Endothelial cell of hepatic sinusoid (primary cell): ENCODE data around the gene ATP5F1E.
"Not testable (repeated sequence)": the region's sequence is repeated elsewhere in the genome, so short reads cannot be mapped to it uniquely, and the experiment has no call there.

Experiments used
- in situ Hi-C: cut with HindIII; loops from 2 replicates; pipeline ENCODE4 v1.10.0; 2017; ENCODE audit warnings: low sequenced_read_pairs

Gene ATP5F1E

DNA sequence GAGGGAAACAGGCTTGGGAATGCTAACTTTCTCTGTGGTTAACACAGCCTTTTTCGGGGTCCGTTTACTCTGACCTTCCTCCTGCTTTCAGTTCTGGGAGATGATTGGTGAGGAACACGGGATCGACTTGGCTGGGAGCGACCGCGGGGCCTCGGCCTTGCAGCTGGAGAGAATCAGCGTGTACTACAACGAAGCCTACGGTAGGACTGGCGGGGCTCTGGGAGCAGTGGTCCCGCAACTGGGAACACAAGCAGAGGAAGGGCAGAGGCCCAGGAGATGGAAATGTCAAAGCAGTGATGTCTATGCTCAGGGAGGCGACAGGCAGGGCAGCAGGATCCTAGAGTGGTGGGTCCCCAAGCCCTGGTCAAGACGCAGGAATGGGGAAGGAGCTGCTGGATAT lies 9.4 kb downstream of the ATP5F1E start:
- in situ Hi-C loops, result no loop called here

DNA sequence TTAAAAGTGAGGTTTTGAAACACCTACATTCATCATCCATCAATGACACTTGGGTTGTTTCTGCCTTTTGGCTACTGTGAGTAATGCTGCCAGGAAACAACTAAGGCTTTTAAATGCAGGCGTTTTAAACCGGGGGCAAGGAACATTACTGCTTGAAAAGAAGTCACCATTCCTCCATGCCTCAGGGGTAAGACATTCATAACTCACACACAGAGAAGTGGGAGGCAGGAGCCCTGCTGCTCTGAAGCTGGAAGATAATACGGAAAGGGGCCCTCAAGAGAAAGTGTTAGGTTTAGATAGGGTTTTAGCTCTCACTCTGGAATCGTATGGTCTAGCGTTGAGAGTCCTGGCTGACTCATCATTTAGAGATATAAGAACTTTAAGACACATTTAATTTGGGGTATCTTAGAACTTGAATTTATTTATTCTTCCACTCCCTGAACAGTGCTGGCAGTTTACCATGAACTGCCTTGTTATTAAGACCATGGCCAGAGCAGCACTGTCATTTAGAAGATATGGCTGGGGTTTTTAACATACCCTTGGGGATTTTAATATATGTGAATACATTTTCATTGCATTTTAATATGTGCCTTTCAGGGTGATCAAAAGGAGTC lies 11.1 kb downstream of the ATP5F1E start:
- in situ Hi-C loops, result no loop called here

DNA sequence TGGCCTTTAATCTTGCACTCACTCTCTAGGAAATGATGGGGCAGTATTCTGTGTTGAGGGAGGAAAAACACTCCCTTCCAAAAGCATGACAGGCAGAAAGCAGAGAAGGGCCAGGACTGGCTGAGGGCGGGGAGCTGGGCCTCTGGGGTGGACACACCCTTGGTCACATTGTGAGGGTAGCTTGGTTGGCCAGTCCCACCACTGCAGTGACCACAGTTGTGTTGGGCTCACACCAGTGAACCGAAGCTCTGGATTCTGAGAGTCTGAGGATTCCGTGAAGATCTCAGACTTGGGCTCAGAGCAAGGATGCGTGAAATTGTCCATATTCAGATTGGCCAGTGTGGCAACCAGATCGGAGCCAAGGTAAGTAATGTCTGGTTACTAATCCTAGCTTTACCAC lies 12.9 kb downstream of the ATP5F1E start, which contains the start of gene TUBB1:
Gene TUBB1, plus strand, starts transcription at position 213 of the 400 bp plus-strand sequence. Its CDS starts 94 bp downstream, at position 307.
- in situ Hi-C loops, result no loop called here

DNA sequence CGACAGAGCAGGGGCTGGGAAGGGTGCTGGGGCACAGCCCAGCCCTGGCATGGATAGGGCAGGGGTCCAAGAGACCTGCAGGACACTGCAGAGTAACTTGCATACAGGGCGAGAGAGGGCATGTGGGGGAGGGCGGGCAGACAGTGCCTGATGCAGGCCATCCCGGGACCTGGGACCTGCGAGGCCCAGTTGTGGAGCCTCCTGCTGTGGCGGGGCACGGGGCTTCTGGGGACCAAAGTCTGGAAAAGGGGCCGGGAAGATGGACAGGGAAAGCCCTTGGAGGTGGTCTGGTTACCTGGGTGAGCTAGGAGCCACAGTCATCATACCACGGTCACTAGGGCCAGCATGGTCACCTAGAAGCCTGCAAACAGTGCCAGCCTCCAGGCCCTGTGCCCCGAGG lies 13.3 kb downstream of the ATP5F1E start:
- in situ Hi-C loops, result no loop called here

DNA sequence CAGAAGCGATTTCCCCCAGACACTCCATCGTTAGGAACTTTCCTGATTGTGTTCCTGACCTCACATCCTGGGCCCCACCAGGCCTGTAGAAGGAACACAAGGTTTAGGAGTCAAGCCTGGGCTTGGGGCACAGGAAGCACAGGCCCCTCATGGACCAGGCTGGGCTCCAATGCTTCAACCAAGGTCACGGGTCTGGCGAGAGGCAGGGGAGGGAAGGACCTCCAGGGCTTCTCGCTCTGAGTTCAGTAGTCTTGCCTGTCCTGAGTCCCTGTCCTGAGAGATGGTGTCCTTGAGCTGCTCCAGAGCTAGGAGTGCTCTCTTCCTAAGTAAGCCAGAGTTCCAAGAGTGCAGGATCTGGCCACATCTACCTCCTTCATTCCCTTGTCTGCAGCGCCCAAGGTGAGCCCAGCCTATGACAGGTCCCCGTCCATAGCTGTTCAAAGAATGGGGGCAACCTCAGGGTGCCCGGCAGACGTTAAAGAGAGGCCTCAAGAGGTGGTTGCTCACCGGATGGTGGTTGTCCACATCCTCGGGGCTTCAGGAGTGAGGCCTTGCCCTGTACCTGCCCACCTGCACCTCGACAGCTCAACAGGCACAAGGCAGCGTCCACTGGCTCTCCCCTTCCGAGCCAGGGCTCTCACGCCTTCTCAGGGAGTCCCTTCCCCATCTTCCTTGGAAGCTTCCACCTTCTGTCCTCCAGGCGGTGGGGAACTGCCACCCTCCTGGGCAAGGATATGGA lies 14.5 kb downstream of the ATP5F1E start:
- in situ Hi-C loops, result no loop called here

DNA sequence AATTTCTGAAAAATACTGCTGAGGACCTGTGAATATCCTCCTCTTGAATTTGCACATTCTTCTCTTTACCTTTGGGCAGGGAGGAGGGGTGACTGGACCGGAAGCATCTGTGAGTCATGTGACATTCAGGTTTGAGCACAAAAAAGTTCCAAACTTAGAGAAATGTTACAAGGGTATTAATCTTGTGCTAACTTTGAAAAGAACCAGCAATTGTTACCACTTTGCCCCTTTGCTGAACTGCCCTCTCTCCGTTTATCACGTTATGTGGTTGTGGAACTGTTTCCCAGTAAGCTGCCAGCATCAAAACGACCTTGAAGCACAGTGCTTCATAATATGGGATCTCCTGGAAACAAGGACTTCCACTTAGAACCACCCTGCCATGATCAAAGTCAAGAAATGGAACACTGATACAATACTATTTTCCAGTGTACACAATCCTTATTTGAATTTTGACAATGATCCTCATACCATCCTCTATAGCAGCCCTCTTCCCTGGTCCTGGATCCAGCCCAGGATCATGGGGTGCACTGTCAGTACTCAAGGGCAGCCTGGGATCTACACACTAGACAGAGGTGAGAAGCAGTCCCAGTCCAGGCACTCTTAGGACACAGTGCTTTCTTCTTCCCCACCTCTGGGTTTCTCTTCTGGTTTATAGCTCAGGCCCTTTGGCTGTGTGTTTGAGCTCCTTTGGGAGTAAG lies 15.2 kb downstream of the ATP5F1E start:
- in situ Hi-C loops, result no loop called here

DNA sequence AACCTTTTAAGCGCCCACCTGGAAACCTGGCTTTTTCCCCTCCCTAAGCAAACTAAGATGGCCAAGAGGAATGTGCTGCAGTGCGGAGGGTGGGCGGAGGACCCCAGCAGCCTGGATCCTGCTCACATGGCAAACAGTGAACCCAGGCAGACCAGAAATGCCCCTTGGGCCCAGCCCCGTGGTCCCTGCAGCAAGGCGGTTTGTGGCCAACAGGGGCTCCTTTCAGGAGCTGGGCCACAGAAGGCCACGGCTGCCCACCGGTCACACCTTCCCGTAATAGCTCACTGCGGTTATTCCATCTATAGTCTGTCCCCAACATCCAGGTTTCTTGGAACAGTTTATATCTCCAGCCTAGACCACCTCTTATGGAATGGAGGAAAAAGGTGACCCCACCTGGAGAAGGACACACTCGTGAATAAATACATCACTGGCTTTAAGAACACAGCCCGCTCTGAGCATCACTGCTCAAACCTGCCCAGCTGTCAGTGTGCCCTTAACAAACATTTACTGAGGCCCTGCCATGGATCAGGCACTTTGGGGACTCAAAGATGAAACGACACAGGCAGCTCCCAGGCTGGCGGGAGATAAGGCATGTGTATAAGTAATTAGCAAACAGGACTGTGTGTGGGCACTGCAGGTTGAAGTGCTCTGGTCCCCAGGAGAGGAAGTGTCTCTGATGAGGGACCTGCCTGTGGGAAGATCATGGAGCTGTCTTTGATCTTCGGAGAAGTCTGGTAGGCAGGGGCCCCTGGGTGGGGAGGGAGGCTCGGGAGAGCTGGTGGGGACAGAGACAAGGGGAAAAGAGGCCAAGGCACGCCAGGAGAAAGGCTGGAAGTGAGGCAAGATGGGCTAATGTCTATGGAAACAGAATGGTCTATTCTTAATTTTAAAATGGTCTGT lies 16.1 kb downstream of the ATP5F1E start:
- in situ Hi-C loops, result no loop called here

DNA sequence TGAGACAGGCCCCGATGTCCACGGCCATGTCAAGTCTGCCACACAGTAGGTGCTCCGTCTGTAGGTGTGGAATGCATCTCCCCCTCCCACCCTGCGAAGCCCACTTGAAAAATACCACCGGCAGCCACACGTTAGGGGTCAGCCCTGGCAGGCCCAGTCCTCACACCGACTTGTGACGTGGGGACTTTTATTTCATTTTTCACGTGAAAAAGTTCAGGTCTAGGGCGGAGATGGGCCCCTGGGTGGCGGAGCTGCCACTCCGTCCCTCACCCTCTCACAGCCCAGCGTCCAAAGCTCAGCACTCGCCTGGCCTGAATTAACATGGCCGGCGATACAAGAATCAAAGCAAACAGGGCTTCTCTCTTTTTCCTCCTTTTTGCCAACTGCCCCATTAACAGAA lies 16.7 kb downstream of the ATP5F1E start:
- in situ Hi-C loops, result no loop called here

DNA sequence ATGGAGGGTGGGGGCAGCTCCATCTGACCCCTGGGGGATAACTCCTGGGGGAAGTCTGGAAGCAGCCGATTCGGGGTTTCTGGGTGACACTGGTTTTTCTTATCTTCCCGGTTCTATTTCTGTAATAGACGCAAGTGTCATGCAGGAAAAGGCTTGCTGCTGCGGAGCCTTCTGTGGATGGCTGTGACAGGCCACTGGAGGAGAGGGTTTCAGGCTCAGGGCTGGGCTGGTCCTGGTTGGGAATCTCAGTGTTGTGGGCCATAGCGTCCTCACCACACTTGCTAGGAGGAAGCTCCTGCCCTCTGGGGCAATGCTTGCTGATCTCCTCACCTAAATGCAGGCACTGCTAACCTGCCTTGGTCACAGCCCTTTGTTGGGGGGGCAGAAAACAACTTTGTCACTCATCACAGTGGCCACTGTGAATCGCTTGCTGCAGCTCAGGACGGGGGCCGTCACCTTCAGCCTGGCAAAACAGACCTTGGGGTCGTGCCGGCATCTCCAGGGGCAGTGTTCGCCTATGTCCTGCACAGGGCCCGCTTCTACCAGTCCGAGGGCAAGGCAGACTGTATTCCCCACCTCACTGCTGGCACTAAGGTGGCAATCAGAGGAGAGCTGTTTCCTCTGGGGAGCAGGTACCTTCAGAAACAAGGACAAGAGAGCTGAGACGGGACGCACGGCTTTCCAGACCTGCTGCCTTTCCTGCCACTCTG lies 17.3 kb downstream of the ATP5F1E start:
- in situ Hi-C loops, result no loop called here

DNA sequence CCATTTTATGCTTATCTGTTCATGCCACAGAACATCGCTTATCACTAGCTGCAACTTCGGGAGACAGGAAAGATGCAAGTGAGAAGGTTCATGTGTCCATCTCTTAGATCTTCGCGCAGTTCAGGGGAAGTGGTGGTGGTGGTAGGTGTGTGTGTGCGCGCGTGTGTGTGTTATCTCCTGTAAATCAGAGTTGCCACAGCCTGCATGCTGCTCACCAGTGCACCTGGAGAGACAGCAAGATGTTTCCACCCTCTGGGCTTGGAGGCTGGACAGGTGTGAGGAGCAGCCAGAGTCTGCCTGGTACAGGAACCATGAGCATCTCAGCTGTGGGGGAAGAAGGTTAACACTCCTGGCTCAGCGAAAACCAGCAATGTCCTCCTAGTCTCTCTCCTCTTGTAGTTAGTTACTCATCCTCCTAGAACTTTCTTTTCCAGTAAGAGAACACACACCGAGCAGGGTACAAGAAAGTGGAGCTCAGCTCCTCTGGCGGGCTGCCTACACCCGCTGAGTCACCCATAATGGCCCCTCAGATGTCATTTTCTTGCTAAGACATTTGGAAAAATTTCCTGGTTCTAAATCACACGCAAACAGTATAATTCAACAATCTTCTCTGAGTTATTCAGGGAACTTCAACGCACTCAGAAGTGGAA lies 18.1 kb downstream of the ATP5F1E start:
- in situ Hi-C loops, result no loop called here

DNA sequence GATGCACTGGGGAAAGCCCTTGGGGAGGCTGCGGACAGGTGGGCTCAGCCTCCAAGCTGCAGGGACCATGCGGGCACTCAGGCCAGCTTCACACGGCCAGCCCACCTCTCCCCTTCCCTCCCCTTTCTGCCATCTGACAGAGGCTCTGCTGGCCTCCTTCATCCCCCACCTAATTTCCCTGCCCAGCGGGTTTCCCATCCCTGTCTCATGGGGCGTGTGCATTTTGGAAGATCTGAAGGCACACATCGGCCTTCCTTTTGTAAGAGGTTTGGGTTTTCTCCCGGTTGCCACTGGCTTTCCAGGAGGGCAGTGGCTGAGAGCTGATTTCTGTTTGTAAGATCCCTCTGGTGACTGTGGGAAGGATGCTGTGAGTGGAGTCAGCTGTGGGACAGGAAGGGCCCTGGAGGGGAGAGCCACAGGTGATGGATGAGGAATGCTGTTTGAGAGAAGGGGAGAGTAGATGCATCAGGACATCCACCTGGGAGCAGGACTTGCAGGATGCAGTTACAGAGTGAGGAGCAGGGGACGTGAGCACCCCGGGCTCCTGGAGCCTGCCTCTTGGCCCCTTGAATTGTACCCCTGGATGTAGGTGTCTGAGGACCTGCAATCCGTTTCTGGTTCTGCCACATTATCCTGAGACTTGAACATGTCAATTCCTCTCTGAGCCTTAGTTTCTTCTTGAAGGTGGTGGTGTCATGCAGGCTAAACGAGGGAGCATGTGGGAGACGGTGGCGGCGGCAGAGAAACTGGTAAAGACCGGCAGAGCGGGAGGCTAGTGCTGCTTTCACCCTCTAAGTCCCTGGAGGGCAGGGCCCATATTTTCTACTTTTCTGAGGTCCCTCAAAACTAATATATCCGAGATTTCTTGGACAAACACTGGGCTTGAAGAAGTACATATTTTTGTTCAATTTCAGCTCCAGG lies 18.8 kb downstream of the ATP5F1E start:
- in situ Hi-C loops, result no loop called here

DNA sequence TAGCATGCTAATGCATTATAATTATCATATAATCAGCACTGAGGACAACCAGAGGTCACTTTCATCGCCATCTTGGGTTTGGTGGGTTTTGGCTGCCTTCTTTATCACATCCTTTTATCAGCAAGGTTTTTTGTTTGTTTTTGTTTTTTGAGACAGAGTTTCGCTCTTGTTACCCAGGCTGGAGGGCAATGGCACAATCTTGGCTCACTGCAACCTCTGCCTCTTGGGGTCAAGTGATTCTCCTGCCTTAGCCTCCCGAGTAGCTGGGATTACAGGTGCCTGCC lies 20.3 kb downstream of the ATP5F1E start:
- in situ Hi-C loops, result not testable (repeated sequence)

DNA sequence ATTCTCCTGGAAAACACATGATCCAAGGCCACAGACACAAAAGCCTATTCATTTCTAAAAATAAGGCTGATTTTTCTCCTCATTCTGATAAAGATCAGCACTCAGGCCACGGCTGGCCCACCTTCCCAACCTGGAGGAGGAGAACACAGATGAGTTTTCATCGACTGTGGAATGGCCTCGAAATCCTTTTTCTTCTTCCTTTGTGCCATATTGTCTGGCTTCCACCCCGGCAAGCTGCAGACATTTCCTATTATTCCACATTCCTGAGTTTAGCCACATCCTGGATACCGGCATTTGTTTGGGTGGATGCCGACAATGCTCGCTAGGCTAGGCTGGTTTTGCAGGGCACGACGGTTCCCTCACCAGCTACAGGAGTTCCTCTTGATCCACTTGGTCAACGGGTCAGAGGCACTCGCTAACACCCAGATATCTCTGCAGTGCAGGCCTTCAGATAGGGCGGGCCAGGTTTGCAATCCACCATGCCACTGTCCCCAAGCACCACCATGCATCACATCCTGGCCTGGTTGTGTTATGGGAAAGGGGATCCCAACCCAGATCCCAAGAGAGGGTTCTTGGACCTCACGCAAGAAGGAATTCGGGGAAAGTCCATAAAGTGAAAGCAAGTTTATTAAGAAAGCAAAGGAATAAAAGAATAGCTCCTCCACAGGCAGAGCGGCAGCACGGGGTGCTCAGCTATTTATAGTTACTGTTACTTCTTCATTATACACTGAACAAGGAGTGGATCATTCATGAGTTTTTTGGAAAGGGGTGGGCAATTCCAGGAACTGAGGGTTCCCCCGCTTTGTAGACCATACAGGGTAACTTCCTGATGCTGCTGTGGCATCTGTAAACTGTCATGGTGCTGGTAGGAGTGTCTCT lies 20.9 kb downstream of the ATP5F1E start:
- in situ Hi-C loops, result no loop called here

DNA sequence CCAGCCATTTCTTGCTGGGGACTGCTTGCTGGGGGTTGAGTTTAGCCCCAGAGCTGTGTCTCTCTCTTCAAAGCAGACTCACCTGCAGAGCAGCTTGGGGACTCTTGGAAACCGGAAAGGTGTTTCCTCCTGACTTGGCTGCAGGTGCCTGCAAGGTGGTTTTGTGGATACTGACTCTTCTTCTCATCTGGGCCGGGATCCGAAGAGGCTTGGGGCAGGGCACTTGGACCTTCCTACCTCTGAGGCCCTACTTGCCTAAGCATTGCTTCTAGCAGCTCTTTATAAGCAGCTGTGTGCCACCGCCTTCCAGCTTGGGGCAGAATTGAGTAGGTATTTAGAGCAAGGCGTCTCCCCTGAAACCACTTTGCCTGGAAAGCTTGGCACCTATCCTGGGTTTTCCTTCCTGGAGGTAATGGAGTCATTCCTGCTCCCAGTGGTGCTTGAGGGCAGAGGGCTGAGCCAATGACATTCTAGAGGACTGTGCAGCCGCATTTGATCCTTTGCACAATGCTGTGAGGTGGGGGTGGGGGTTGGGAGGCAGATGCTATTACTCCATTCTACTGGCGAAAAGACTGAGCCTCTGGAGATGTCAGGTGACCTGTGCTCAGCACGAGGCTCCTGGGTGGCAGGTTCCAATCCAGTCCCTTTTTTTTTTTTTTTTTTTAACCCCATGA lies 21.7 kb downstream of the ATP5F1E start:
- in situ Hi-C loops, result no loop called here

DNA sequence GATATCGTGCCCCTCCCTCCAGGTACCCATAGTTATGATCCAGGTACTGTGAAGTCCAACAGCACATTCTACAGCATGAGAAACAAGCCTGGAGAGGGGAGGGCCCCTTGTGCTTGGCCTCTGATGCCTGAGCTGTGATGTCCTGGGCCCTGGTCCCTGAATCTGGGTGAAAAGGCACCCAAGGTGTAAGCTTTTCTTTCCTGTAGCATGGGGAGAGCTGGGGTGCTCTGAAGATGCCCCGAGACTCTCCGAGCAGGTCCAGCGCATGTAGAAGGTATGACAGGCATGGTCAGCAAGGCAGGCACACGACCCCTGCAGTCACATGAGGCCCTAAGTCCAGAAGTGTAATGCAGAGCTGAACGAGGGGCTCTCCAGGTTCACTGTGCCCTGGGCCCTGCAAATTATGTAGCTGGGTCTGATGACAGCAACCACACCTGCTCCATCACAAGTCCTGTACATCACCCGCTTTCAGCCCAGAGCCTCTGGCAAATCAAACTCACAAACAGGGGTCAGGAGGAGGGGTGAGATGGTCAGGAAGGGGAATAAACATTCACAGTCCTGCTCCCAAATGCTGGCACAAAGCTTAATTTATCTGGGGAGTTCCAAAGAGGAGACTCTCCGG lies 23.3 kb downstream of the ATP5F1E start:
- in situ Hi-C loops, result loop anchor here (5.0 kb wide), 1 partner anchor 37 kb away; no protein-coding TSS in a partner anchor

DNA sequence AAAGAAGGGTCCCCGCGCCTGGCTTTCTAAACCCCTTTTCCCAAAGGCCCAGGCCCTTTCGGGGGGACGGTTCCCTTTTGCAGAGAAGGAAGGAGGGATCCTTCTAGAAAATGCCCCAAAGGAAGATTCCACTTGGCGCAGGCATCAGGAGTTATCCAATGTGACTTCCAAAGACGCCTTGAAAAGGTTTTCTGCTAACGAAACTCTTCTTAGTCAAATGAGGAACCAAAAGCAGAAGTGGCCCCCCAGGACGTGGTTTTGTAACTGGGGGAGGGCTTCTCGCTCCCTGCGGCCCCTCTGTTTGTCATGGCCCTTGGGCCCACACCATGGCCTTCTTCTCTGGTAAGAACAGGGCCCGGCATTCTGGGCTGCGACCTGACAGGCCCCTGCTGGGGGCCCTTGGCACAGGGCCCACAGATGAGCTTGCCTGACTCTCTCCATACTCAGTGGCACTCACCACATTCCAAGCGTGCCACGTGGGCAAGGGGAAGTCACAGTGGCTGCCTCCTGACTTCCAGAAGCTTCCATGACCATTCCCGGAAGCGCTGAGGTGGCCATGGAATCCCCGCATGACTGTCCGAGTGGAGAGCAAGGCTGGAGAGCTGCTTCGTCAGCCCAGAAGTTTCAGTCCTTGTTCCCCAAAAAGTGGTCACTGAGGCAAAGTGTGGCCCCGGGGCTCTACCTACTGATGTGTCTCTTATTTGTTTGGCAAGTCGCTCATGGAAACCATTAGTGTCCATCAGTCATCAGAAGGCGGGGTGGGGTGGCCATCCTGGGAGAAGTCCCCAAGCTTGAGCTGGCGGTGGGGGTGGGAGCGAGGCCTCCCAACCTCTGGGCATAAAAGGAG lies 24.2 kb downstream of the ATP5F1E start:
- in situ Hi-C loops, result loop anchor here (5.0 kb wide), 1 partner anchor 36 kb away; no protein-coding TSS in a partner anchor
